ENCODE measurements around the gene ATOH8. TPM values are rescaled to one million over a fixed set of nuclear protein-coding genes. Genes with fewer than 3 reads are reported as not detected.

ATOH8 gene
- total RNA-seq, 2 donors from 2014 or later, result 40.1 to 49.8 TPM

DNA sequence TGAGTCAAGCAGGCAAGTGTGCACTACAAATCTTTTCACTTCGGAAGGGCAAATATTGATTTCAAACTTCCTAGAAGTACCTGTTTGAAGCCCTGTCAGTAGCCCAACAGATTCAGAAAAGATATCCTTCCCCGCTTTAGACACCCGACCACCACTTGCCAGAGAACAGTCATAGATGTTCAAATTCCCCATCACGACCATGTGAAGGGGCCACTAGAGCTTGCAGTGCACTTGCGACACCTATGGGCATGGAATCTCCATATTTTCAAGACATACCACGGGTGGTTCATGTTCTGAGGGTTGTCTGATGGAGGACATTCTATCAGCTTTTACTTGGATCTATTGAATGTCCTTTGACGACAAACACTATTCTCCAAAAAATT lies 35.8 kb upstream of the ATOH8 start:
- Histone ChIP-seq H3K4me1 (replicated peaks) (peaks cover 2% of the 10 kb centered on the region), H3K4me3 (no peak overlapping the region), H3K9me3 (no peaks in the 10 kb centered on the region), H3K36me3 (no peaks in the 10 kb centered on the region), H3K27ac (no peak overlapping the region), H3K27me3 (replicated peaks; ENCODE audit: insufficient read depth) (no peaks in the 10 kb centered on the region)
- no peak for DNase-seq (ENCODE audit: low spot score)
- TF ChIP-seq, protein P1, sequence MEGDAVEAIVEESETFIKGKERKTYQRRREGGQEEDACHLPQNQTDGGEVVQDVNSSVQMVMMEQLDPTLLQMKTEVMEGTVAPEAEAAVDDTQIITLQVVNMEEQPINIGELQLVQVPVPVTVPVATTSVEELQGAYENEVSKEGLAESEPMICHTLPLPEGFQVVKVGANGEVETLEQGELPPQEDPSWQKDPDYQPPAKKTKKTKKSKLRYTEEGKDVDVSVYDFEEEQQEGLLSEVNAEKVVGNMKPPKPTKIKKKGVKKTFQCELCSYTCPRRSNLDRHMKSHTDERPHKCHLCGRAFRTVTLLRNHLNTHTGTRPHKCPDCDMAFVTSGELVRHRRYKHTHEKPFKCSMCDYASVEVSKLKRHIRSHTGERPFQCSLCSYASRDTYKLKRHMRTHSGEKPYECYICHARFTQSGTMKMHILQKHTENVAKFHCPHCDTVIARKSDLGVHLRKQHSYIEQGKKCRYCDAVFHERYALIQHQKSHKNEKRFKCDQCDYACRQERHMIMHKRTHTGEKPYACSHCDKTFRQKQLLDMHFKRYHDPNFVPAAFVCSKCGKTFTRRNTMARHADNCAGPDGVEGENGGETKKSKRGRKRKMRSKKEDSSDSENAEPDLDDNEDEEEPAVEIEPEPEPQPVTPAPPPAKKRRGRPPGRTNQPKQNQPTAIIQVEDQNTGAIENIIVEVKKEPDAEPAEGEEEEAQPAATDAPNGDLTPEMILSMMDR (IDR thresholded peaks at IDR 0.05), result no peak
- TF ChIP-seq POLR2A (IDR thresholded peaks at IDR 0.05) (no peak), POLR2AphosphoS5 (IDR thresholded peaks at IDR 0.05) (no peak)
- 82% methylated on average over 7 of the region's 7 CpGs for WGBS
- intact Hi-C loops (cut with DNase I), result no loop called here

DNA sequence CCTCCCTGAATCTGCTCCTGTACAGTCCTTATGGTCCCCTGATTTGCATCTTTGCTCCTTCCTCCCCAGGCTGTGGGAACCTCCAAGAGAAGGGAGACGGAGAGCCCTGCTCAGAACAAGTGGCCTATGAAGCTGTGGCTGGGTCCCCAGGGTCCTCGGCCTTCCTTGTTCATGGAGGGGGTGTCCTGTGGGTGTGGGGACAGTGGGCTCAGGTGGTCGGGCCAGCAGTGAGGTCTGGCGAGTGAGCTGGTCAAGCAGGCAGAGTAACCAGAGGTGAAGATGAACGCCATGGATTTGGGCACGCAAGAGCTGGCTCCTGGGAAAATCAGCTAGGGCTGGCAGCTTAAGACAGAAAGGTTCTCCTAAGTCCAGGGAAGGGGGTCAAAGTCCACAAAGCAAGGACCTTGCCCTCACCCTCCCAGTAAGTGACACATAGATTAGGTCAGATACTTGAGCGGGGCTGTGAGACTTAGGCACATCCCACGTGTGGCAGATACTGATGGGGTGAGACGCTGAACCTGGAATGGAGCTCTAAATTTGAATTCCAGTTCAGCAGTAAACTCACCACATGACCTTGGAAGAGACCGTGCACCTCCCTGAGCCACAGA lies 34.8 kb upstream of the ATOH8 start:
- TF ChIP-seq, protein P1 (IDR thresholded peaks at IDR 0.05), result no peak
- no peak for TF ChIP-seq POLR2A (IDR thresholded peaks at IDR 0.05)
- no peak for TF ChIP-seq POLR2AphosphoS5 (IDR thresholded peaks at IDR 0.05)
- Histone ChIP-seq H3K4me3 (no peak overlapping the region), H3K27me3 (replicated peaks; ENCODE audit: insufficient read depth) (no peaks in the 10 kb centered on the region), H3K4me1 (replicated peaks) (no peaks in the 10 kb centered on the region), H3K27ac (no peak overlapping the region), H3K36me3 (no peaks in the 10 kb centered on the region), H3K9me3 (no peaks in the 10 kb centered on the region)
- intact Hi-C loops (cut with DNase I), result no loop called here
- DNase-seq (ENCODE audit: low spot score), result no peak
- WGBS, result 86% methylated on average over 10 of the region's 10 CpGs

DNA sequence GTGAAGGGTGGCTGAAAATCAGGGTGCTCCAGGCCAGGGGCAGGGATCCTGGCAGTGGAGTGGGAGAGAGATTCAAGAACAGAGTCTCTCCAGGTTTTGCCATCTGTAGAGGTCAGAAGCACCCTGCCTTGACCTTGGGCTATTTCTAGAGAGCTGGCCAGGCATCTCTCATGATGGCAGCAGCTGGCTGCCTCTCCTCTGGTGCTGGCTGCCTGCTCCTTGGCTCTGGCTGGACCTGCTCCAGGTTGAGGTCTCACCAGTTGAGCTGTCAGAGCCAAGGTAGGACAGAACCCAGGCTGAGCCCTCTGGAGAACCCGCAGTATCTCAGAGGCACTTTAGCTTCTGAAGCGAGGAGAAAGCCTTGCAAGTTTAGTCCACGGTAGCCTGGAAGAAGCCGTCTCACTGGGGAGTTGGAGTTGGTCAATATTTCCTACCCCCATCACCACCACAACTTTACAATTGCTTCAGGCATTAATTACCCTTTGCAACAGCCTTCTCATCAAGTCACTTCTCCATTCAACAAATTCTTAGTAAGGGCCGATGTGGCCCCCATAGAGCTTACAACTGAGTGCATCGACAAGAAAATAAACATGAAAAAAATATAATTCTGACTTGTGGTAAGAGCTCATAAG lies 34.1 kb upstream of the ATOH8 start:
- Histone ChIP-seq H3K36me3 (no peaks in the 10 kb centered on the region), H3K9me3 (no peaks in the 10 kb centered on the region), H3K4me1 (replicated peaks) (no peaks in the 10 kb centered on the region), H3K27me3 (replicated peaks; ENCODE audit: insufficient read depth) (no peaks in the 10 kb centered on the region), H3K4me3 (no peak overlapping the region), H3K27ac (no peak overlapping the region)
- 95% methylated on average over 6 of the region's 6 CpGs for WGBS
- intact Hi-C loops (cut with DNase I), result no loop called here
- TF ChIP-seq POLR2AphosphoS5 (IDR thresholded peaks at IDR 0.05), result no peak
- TF ChIP-seq, protein P1 (IDR thresholded peaks at IDR 0.05), result no peak
- DNase-seq (ENCODE audit: low spot score), result no peak

DNA sequence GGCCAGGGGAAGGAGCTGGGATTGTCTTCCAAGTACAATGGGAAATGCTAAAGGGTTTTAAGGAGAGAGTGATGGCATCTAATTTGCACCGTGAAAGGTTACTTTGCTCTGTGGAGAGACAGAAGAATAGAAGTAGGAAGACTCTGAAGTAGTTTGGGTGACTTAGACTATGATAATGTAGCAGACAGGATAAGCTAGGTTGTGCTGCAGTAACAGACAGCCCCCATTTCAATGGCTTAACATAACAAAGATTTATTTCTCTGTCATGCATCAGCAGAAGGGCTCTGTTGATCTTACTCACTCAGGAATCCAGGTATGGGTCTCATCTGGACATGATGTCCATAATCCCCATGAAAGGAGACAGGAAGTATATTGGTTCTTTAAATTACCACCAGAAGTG lies 33.3 kb upstream of the ATOH8 start:
- no peak overlapping the region for H3K27ac ChIP-seq
- no peaks in the 10 kb centered on the region for H3K9me3 ChIP-seq
- H3K4me1 ChIP-seq (replicated peaks), result no peaks in the 10 kb centered on the region
- no peaks in the 10 kb centered on the region for H3K36me3 ChIP-seq
- no peak overlapping the region for H3K4me3 ChIP-seq
- H3K27me3 ChIP-seq (replicated peaks; ENCODE audit: insufficient read depth), result no peaks in the 10 kb centered on the region
- WGBS, result 84% methylated on average over 1 of the region's 1 CpG
- no peak for TF ChIP-seq POLR2A (IDR thresholded peaks at IDR 0.05)
- TF ChIP-seq, protein P1 (IDR thresholded peaks at IDR 0.05), result no peak
- TF ChIP-seq POLR2AphosphoS5 (IDR thresholded peaks at IDR 0.05), result no peak
- intact Hi-C loops (cut with DNase I), result no loop called here
- no peak for DNase-seq (ENCODE audit: low spot score)

DNA sequence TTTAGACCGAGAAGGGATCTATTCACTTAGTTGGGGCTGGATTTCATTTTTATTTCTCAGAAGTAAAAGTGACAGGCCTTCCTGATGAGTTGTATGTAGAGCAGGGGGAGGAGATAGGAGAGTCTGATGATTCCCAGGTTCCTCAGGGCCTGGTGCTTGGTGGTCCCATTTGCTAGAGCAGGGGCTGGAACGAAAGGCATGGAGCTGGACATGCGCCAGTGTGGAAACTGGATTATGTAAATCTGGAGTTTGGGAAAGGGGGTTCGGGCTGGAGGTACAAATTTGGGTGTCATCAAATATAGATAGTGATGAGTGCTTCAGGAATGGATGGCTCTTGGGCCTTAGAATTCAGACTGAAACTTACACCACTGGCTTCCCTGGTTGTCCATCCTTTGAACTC lies 32.1 kb upstream of the ATOH8 start:
- intact Hi-C loops (cut with DNase I), result no loop called here
- WGBS, result 92% methylated on average over 4 of the region's 4 CpGs
- Histone ChIP-seq H3K9me3 (no peaks in the 10 kb centered on the region), H3K4me1 (replicated peaks) (no peaks in the 10 kb centered on the region), H3K36me3 (no peaks in the 10 kb centered on the region), H3K4me3 (no peak overlapping the region), H3K27me3 (replicated peaks; ENCODE audit: insufficient read depth) (no peaks in the 10 kb centered on the region), H3K27ac (no peak overlapping the region)
- no peak for TF ChIP-seq POLR2AphosphoS5 (IDR thresholded peaks at IDR 0.05)
- TF ChIP-seq, protein P1 (IDR thresholded peaks at IDR 0.05), result no peak
- no peak for TF ChIP-seq POLR2A (IDR thresholded peaks at IDR 0.05)
- DNase-seq (ENCODE audit: low spot score), result no peak

All from prostate gland (tissue), 2 donors.